SH-SY5Y (cell line): ENCODE measurements around the gene BCL7A.

ENCODE experiments used
- GATA2 ChIP-seq: IDR thresholded peaks from 2 replicates; pipeline ENCODE4 v1.6.1; 2011; ENCODE audit warnings: mild to moderate bottlenecking, low read depth, low read length
- GATA3 ChIP-seq: IDR thresholded peaks from 2 replicates; pipeline ENCODE4 v1.6.1; 2011; ENCODE audit warnings: low read depth, mild to moderate bottlenecking, low read length, moderate library complexity

GRCh38 chr12:122036153-122036552 is 14.5 kb downstream of the BCL7A start:
- TF ChIP-seq GATA3 = no peak
- no peak for TF ChIP-seq GATA2
